GM18861 (cell line): ENCODE results near the gene VAV3.
"Not testable (repeated sequence)": the region's sequence is repeated elsewhere in the genome, so short reads cannot be mapped to it uniquely, and the experiment has no call there.

ENCODE experiments used
- ATAC-seq: cut with Tn5 transposase; IDR thresholded peaks from one replicate; pipeline ENCODE4 v1.9.1; 2021; ENCODE audit not compliant: unreplicated experiment

Gene VAV3

DNA sequence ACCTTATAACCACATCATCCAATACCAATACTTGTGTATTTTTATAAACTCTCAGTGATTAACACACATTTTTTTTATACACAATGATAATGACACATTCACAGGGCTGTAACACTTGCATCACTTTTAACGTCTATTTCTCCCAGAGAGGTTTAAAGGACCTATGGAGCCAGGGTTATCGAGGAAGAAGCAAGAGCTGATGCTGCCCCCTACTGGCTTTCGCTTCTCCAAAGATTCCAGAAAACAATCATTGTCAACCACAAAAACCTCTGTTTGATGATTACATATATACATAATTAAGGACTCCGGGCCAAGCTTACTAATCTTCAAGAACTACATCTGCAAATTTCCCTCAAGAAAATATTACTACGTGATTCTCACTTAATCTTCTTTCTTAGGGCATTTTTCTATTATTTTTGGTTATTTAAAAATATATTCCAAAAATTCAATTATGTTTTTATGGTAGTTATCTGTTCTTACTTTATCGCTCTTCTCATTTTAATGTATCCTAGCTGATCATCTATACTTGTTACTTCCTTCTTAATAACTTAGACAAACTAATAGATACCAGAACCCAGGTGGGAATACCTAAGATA, 214.5 kb downstream of the VAV3 start:
- no peak for ATAC-seq

DNA sequence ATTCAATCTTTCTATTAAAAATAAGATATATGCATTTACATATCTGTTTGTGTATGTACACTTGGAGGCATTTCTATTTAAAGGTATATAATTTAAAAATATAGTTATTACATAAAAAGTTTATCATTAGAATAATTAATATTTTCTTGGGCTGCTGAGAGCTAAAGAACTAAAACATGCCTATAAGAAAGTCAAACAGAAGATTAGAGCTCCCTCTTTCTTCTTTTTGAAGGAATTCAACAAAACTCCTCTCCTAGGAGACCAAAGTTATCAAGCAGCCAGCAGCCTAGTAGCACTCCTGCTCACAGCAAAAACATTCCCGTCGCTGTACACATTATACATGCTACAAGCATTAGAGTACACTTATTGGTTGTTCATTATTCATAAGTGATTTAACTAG, 216.4 kb downstream of the VAV3 start:
- ATAC-seq = no peak

DNA sequence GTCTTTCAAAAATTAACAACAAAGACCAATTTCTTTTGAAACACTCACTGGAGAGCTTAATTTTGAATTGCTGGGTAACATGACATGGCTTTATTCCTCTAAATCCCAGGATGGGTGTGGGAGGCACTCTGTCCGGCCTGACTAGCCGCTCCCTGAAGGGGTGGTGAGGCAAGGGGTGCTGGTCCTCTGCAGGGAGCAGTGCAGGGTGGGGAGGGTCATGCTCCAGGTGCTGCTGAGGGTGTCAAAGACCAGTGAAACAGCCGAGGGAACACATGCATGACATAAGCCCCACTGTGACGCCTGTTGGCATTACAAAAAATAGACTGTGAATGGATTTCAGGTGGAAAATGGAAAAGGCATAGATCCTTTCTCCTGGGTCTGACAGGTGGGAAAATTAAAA, 223.7 kb downstream of the VAV3 start:
- ATAC-seq = no peak

DNA sequence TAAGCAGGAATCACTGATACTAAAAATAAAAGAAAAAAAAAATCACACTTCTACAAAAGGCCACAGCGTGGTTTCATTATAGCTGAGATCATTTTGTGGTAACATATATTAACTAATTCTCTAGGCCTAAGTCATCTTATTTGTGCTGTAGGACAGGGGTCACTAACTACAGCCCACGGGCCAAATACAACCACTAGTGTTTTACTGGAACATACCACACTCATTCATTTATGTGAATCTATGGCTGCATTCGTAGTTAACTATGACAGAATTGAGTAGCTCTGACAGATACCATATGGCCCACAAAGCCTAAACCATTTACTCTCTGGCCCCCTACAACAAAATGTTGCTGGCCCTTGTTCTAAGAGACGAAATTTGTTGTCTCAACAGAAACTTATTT, 224.4 kb downstream of the VAV3 start:
- no peak for ATAC-seq

DNA sequence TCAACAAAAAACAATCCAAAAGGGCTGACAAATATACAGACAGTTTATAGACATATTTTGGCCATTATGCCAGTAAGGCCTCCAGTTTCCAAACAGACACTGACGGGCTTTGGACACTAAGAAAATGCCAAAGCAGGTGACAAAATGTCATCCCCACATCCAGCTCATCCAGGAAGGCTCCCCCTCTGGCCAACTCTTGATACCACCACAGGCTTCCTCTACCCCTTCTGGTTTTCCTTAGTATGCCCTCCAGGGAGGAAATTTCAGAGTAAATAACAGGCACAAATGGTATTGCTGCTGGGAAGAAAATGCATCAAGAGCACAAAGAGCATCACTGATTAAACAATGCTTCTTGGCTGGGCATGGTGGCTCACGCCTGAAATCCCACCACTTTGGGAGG, 225.3 kb downstream of the VAV3 start:
- ATAC-seq = no peak

DNA sequence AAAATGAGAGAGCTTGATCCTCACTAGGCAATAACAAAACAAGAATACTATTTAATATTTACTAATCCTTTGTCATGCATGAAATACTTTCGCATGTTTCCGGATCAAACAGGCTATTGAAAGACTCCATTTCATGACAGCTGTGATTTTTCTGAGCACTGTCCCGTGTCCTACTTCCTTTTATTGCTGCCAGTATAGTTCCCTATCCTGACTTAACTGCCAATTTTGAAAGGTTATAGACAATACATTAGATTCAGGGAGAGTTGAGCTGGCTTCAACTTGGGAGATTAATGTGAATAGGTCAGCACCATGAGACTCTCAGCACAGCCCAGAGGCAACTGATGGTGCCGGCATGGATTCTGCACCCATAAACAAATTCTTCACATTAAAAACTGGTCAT, 225.8 kb downstream of the VAV3 start:
- no peak for ATAC-seq

DNA sequence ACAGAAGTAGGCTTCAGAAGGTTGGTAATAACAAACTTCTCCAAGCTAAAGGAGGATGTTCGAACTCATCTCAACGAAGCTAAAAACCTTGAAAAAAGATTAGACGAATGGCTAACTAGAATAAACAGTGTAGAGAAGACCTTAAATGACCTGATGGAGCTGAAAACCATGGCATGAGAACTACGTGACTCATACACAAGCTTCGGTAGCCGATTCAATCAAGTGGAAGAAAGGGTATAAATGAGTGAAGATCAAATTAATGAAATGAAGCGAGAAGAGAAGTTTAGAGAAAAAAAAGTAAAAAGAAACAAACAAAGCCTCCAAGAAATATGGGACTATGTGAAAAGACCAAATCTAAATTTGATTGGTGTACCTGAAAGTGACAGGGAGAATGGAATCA, 231.6 kb downstream of the VAV3 start:
- not testable (repeated sequence) for ATAC-seq

DNA sequence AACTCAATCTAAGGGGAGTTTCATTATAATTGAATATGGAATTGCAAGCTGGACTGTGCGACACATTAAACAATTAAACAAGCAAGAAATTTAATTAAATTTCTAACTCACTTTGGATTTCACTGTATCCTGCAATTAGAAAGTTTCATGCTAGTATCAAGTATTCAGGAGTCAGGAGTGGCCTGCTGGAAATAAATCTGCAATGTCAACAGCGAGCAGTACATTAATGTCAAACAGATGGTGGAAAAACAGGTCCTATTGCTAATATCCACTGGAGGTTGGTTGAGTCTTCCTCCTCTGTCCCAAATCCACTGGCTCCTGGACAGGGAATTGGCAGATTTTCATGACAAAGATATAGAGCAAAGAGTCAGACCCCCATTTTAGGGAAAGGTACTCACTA, 237.1 kb downstream of the VAV3 start:
- no peak for ATAC-seq

DNA sequence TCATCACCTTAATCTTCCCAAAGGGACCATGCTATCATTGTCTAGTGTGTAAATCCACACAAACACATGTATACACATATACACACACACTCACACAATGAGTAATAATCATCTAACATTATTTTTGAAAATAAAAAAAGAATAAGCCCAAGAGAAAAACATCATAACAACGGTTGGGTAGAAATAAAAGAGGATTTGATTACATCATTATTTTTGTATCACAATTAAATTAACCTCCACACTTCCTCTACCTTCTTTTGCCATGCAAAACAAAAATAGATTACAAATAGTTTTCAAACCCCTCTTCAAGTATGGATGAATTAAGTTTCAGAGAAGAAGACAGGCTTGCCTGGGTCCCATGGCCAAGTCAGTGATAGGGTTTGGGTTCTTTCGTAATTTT, 238.1 kb downstream of the VAV3 start:
- ATAC-seq = no peak

DNA sequence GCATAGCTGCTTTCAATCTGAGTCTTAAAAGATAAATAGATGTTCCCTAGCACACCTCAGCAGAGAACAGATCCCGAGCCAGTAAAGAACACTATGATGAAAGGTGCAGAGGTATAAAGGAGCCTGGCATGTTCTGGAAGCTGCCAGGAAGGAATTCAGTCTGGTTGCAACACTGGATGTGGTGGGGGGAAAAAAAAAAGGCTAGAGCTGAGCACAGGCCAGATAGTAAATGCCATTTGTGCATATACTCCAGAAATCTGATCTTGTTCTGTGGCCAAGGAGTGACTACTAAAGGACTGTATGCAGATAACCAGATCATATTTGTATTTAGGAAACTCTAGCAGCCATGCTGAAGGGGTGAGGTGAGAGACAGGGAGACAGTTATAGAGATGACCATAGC, 240.3 kb downstream of the VAV3 start:
- ATAC-seq = no peak

DNA sequence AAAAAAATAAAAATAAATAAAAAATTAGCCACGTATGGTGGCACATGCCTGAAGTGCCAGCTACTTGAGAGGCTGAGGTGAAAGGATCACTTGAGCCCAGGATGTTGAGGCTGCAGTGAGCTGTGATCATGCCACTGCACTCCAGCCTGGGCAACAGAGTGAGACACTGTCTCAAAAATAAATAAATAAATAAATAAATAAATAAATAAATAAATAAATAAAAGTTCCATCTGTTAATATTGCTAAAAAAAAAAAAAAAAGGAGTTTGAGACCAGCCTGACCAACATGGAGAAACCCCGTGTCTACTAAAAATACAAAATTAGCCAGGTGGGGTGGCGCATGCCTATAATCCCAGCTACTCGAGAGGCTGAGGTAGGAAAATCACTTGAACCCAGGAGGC, 244.8 kb downstream of the VAV3 start:
- ATAC-seq = not testable (repeated sequence)

DNA sequence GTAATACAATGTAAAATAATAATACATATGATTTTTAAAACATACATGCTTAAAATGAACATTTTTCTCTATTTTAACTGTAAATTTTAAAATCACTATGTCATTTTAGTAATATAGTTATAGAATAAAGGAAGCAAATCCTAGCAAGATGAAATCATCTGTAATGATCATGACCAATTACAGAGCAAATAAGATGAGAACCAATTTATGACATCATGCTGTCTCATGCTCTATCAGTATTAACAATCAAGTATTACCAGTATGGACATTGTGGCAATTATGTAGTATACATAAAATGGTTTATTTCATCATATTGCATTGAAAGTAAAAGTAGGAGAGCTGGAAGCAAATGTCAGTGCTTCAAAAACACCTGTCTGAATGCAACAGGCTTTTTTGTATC, 255.0 kb downstream of the VAV3 start:
- ATAC-seq = no peak

DNA sequence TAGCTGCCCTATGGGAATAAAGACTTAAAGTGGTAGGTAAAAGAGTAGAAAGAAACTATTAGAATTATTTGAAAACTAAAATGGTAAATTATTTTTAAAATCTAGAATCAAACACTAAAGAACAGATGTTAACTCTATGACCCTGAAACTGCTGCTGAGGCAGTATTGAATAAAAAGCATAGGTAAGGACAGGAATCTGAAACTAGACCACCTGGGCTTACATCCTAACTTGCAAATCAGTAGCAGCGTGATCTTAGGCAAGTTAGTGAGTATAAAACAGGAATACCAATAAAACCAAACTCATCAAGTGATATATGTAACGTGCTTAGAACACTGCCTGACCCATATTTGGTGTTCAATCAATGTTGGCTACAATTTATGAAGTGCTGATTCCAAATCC, 257.9 kb downstream of the VAV3 start:
- ATAC-seq = no peak

DNA sequence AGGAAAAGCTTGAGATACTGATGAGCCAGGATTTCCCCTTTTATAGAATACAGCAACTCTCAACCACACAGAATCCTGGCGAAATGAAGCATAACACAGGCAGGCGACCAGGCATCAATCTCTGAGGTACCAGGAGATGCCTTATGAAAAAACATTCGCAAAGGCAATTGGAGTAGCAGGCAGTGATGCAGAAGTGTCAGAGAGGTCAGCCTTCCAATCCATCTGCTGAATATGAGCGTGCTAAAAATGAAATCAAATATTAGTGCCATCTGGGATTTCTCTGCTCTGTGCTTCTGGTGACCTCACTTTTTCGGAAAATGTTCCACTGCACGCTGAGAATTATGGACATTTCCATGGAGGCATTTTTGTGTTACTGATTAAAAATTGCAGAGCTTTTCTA, 258.8 kb downstream of the VAV3 start:
- ATAC-seq = no peak

DNA sequence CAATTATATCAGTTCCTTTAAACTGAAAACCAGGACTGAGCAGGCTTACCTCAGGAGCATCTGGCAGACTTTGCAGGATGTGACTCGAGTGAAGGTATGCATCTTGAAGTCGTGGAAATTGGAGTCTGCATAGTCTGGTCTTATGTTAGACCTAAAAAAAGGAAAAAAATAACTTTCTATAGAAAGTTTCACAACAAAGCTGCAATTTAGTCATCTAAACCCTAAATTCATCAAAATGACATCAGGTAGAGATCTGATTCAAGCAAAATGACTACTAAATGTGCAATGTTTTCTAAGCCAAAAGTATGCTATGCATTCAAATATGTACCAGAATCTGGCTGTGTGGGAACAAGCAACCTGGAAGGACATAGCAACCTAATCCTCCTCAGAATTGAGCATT, 260.1 kb downstream of the VAV3 start:
- ATAC-seq = no peak

DNA sequence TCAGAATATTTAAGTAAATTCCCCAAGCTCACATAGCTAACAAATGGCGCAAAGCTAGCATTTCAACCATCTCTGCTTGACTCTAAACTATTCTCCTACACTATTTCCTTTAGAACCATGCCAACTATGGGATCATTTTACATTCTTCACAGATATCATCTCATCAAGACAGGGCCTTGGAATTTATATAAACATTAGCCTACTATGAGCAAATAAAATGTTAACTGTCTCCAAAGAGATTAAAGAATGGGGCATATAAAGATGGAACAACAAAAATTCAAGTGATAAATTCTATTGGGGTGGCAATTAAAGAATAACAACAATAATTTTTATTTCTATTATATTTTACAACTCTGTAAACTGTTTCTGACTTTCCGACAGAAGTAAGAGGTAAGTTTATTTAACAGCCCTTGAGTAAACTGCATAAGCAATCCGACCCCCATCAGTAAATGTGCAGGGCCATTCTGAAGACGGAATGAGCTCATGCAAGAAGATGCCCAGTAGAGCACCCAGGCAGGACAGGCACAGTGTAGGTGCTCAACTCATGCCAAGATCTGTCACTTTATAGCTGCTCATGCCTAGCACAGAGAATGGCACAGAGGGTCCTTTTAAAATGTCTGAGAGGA, 261.9 kb downstream of the VAV3 start:
- ATAC-seq = no peak

DNA sequence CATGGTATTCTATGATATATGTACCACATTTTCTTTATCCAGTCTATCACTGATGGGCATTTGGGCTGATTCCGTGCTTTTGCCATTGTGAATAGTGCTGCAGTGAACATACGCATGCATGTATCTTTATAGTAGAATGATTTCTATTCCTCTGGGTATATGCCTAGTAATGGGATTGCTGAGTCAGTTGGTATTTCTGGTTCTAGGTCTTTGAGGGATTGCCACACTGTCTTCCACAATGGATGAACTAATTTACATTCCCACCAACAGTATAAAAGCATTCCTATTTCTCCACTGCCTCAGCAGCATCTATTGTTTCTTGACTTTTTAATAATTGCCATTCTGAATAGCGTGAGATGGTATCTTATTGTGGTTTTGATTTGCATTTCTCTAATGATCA, 264.3 kb downstream of the VAV3 start:
- ATAC-seq = not testable (repeated sequence)

DNA sequence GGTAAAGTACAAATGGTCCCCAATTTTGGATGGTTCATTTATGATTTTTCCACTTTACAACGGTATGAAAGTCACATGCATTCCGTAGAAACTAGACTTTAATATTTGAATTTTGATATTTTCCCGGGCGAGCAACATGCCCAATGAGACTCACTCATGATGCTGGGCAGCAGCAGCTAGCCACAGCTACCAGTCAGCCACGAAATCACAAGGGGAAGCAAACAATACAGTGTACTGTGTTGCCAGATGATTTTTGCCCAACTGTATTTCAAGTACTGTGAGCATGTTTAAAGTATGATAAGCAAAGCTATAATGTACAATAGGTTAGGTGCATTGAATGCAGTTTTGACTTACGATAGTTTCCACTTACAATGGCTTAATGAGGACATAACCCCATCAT, 266.8 kb downstream of the VAV3 start:
- ATAC-seq = no peak

DNA sequence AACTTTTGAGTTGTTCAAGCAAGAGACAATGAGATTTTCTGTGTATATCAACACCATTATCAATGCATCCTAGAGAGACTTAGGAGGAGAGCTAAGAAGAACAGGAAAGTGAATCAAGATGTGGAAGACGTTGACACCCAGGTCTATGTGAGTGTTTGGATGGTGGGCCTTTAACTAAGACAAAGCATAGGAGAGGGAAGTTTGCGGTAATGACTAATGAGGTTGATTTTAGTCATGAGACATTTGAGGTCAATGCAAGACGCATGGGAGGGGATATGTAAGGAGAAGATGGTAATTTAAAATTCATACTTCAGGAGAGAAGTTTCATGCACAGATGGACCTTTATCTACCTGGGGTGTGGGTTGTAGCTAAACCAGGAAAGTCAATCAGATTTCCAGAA, 269.6 kb downstream of the VAV3 start:
- no peak for ATAC-seq

DNA sequence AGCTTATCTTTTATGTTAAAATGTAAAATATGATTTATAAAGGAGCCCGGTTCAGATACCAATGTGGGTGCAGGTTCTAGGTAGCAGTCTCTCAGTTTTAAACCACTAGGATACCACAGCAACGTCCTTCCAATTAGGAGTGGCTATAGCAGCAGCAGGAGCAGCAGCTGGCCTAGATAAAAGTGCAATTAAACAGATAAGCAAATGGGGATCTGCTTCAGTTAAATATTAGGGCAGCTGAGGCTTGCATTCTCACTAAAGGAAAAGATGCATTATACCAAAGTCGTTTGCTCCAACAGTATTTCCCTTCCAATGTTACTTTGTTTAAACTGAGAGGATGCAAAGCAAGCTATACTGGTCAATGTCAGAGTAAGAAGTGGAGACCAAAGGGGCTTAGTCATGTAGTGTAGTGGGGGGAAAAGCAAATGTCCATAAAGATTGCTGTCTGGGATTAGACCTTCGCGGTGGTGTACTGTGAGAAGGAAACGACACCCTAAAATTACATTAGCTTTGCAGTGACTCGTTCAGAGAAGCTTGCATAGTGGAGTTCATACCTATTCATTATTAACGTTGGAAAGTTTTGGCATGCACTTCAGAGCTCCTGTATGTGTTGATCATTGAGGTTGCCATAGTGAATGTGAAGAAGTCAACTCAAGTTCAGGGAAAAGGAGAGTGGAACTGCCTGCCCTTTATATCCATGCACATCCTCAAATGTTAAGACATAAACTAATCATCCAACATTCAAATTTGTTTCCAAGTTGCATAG, 272.2 kb downstream of the VAV3 start:
- ATAC-seq = no peak

DNA sequence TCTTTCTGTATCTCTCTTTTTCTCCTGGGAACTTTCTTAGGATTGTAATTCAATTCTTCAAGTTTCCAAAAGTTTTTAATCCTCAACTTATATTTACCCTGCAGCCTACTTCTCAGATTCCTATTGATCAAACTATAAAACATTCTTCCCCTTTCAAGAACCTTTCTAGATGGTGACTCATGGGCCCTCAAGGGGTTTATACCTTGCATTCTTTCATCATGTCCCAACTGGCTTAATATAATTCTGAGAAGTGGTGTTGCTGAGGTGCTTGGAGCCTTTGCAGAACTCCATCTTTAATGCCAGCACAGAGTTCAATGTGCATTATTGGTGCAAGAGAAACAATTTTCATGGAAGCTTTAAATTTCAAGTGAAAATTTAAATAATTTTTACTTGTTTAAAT, 273.4 kb downstream of the VAV3 start:
- no peak for ATAC-seq

DNA sequence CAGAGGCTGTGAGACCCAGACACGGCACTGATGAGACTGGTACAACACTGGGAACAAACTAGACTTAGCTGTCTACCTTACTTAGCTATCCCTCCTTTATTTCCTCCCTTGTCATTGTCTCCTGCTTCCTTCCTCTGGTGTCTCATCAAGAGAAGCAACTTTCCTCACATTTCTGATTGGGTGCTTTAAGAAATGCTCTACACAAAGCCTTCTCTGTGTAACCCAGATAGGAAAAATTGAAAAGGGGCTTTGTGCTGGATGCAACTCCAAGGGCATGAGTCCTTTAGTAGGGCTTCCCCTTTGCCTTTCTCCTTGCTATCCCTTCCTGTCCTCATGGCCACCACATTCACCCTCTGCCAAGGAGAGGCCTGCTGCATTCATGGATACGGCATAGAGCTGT, 274.5 kb downstream of the VAV3 start:
- ATAC-seq = no peak

DNA sequence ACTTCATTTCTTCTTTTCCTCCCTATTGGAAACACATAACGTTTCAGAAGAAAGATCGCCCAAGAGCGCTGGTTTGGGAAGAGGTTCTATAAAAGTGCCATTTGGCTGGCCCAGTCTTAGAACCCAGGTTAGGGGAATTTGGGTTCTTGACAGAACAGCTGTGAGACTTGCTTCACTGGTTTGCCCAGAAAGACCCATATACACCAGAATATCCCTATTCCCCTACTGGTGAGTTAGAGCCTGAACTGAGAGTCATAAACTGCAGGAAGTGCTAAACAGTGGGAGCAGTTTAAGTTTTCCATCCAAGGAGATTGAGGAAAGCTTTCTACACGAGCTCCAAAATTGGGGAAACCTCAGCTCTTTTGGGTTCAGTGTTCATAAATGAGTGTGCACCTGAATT, 275.2 kb downstream of the VAV3 start:
- no peak for ATAC-seq
